Osteocyte (in vitro differentiated cells): ENCODE data around the gene SOX30. TPM values are rescaled to one million over a fixed set of nuclear protein-coding genes. Genes with fewer than 3 reads are reported as not detected.

ENCODE experiments used
- DNase-seq: peaks from one replicate; pipeline ENCODE4 v3.0.0; 2021; ENCODE audit warnings: mixed read lengths; ENCODE audit not compliant: unreplicated experiment; ENCODE audit errors: extremely low spot score
- H3K27ac Mint-ChIP-seq: one replicate; pipeline ENCODE4 v1.8.0; 2021; ENCODE audit warnings: mild to moderate bottlenecking, mixed read lengths; ENCODE audit not compliant: unreplicated experiment
- H3K27me3 Mint-ChIP-seq: one replicate; pipeline ENCODE4 v1.8.0; 2021; ENCODE audit warnings: mixed read lengths; ENCODE audit not compliant: unreplicated experiment
- H3K36me3 Mint-ChIP-seq: one replicate; pipeline ENCODE4 v1.8.0; 2021; ENCODE audit warnings: mixed read lengths; ENCODE audit not compliant: unreplicated experiment
- H3K4me1 Mint-ChIP-seq: one replicate; pipeline ENCODE4 v1.8.0; 2021; ENCODE audit warnings: mixed read lengths; ENCODE audit not compliant: unreplicated experiment
- H3K4me3 Mint-ChIP-seq: one replicate; pipeline ENCODE4 v1.8.0; 2021; ENCODE audit warnings: mild to moderate bottlenecking, moderate library complexity, mixed read lengths; ENCODE audit not compliant: unreplicated experiment
- H3K9me3 Mint-ChIP-seq: one replicate; pipeline ENCODE4 v1.8.0; 2021; ENCODE audit warnings: mixed read lengths; ENCODE audit not compliant: unreplicated experiment
- total RNA-seq: library from RNA; stranded (reverse); gene quantifications from 2 replicates; pipeline ENCODE4 v1.2.1, GENCODE V29; 2021
- TF ChIP-seq, protein P1 (sequence below): fragments of 200-600 bp; sonication (generic); IDR thresholded peaks from 2 replicates; pipeline ENCODE4 v1.5.0; 2021; ENCODE audit warnings: antibody characterized with exemption, mild to moderate bottlenecking, moderate library complexity

The SOX30 gene
- total RNA-seq, 1 donor from 2014 or later, result not detected

DNA sequence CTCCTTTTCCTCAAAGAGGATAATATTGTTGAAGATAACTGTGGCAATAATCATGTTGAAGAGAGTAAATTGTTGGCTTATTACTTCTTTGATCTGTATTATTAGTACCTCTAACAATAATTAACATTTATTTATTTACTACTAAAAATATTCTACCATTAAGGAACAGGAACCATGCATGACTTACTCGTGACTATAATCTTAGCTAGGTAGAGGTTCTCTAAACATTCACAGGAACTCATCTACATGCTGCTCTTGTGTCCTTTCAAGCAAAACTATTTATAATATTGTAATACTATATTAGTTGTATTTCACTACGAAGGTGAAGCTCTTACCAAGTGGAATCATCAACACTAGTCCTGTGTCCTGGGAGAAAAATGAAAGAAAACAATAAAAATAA is 3.1 kb downstream of the SOX30 start:
- TF ChIP-seq, protein P1, sequence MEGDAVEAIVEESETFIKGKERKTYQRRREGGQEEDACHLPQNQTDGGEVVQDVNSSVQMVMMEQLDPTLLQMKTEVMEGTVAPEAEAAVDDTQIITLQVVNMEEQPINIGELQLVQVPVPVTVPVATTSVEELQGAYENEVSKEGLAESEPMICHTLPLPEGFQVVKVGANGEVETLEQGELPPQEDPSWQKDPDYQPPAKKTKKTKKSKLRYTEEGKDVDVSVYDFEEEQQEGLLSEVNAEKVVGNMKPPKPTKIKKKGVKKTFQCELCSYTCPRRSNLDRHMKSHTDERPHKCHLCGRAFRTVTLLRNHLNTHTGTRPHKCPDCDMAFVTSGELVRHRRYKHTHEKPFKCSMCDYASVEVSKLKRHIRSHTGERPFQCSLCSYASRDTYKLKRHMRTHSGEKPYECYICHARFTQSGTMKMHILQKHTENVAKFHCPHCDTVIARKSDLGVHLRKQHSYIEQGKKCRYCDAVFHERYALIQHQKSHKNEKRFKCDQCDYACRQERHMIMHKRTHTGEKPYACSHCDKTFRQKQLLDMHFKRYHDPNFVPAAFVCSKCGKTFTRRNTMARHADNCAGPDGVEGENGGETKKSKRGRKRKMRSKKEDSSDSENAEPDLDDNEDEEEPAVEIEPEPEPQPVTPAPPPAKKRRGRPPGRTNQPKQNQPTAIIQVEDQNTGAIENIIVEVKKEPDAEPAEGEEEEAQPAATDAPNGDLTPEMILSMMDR, result no peak
- DNase-seq, result no peak
- no peak overlapping the region for H3K4me3 Mint-ChIP-seq
- H3K36me3 Mint-ChIP-seq, result no peaks in the 10 kb centered on the region
- peaks cover 3% of the 10 kb centered on the region for H3K9me3 Mint-ChIP-seq
- peaks cover 9% of the 10 kb centered on the region for H3K4me1 Mint-ChIP-seq
- H3K27ac Mint-ChIP-seq, result no peak overlapping the region
- H3K27me3 Mint-ChIP-seq, result no peaks in the 10 kb centered on the region

DNA sequence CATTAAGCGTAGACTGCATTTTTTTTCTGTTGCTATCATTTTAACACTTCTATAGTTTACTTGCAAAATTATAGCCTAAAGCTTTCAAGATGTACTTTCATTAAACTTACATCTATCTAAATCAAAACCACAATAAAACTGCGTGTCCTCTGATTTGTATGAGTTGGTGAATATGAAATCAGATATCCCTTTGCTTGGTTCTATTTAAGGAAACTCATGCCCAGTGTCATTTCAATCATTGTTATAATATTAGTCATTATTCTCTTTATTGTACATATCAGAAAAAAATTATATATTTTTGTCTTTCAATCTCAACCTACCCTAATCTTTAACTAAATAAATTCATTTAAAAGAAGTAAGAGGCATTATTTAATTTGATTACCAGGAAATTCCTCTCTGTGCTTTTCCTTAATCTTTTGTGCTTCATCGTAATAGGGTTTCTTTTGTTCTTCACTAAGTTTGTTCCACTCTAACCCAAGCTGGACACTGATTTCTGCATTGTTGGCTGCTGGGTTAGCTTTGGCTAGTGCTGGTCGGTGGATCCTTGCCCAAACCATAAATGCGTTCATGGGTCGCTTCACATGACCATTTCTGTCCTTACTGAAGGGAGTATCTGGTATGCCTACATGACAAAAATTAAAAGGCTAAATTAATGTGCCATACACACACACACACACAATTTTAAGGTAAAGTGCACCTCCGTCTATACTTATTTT is 3.8 kb downstream of the SOX30 start:
- no peak for DNase-seq
- Mint-ChIP-seq H3K27ac (no peak overlapping the region), H3K4me1 (peaks cover 9% of the 10 kb centered on the region), H3K4me3 (no peak overlapping the region), H3K36me3 (no peaks in the 10 kb centered on the region), H3K9me3 (peaks cover under 1% of the 10 kb centered on the region), H3K27me3 (no peaks in the 10 kb centered on the region)
- TF ChIP-seq, protein P1, result no peak

DNA sequence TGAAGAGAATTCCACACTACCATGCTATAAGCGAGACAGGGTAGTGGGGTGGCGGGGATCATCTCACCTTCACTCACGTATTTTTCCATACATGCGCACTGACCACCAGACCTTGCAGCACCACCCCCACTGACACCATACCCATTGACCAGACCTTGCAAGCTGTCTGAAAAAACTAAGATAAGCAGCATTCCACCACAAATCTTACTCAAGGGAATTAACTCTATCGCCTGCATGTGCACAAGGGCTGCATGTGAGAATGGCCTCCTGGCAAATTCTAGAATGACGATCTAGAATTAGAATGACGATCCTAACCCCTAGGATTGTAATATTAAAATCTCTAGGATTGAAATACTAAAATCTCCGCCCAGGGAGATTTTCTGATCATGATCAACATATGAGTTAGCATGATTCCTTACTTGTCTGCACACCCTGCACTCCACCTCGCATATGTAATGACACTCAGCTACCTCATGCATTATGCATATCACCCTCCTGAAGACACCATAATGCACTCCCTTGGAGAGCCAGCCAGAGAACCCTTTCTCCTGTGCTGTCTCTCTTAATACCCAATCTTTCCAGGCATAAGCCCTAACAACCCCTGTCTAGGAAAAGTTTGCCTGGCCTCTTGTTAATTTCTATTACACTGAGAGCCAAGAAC is 11.7 kb downstream of the SOX30 start:
- no peak overlapping the region for H3K27ac Mint-ChIP-seq
- no peaks in the 10 kb centered on the region for H3K36me3 Mint-ChIP-seq
- H3K9me3 Mint-ChIP-seq, result no peaks in the 10 kb centered on the region
- TF ChIP-seq, protein P1, result no peak
- no peaks in the 10 kb centered on the region for H3K4me1 Mint-ChIP-seq
- no peak for DNase-seq
- H3K4me3 Mint-ChIP-seq, result no peak overlapping the region
- H3K27me3 Mint-ChIP-seq, result no peaks in the 10 kb centered on the region

DNA sequence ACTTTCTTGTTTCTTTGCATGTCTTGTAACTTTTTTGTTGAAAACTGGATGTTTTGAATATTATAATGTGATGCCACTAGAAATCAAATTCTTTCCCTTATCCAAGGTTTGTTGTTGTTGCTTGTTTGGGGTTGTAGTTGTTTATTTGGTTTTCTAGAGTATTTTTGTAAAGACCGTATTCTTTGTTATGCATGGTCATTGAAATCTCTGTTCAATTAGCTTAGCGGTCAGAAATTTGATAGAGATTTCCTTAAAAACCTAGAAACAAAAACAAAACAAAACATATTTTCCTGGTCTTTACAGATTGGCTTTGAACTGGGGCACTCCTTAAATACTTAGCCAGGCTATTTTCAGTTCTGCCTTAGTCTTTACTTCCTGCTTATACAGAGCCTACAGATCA is 21.9 kb downstream of the SOX30 start:
- TF ChIP-seq, protein P1, result no peak
- Mint-ChIP-seq H3K4me1 (no peaks in the 10 kb centered on the region), H3K27me3 (no peaks in the 10 kb centered on the region), H3K27ac (no peak overlapping the region), H3K9me3 (peaks cover 9% of the 10 kb centered on the region), H3K4me3 (no peak overlapping the region), H3K36me3 (peaks cover 7% of the 10 kb centered on the region)
- no peak for DNase-seq

DNA sequence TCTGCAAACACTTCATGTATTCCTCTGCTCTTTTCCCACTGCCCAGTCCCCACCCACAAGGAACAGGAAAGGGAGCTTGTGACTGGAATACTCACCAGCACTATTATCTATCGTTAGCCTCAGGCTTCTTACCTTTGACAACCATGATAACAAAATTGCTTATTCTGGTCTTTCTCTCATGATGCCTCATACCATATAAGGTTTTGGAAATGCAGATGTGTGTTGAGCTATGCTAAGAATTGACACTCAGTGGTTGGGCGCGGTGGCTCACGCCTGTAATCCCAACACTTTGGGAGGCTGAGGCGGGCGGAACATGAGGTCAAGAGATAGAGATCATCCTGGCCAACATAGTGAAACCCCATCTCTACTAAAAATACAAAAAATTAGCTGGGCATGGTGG is 25.4 kb downstream of the SOX30 start:
- H3K36me3 Mint-ChIP-seq, result peaks cover 9% of the 10 kb centered on the region
- TF ChIP-seq, protein P1, result no peak
- H3K27me3 Mint-ChIP-seq, result peaks cover 4% of the 10 kb centered on the region
- H3K27ac Mint-ChIP-seq, result no peak overlapping the region
- H3K9me3 Mint-ChIP-seq, result peaks cover 9% of the 10 kb centered on the region
- no peak for DNase-seq
- no peaks in the 10 kb centered on the region for H3K4me1 Mint-ChIP-seq
- no peak overlapping the region for H3K4me3 Mint-ChIP-seq
